ENCODE data around the gene PDE1A.
A peak's percentile ranks its signal among the peaks of the same experiment; 100 is the strongest.

The PDE1A gene

DNA sequence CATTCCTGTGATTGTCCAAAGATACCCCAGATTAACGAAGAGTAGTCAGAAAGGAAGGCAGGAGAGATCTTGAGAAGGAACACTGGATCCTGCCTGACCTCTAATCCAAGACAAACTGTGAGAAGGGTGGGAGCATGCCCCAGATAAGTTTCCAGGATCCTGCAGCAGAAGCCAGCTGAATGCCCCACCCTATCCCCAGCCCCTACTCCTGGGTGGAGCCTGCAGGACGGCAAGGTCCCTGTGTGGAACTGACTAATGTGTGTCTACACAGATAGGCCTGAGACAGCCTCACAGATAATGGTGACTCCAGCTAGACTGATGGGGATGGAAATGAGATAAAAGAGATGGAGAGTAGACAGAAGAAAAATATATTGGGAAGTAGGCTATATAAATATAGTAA lies 174.3 kb downstream of the PDE1A start:
- Histone ChIP-seq H3K9ac (no peak overlapping the region), H3K9me3 (no peaks in the 10 kb centered on the region), H3K27me3 (no peaks in the 10 kb centered on the region), H3K36me3 (no peaks in the 10 kb centered on the region), H4K20me1 (no peaks in the 10 kb centered on the region), H3K4me1 (peaks cover 20% of the 10 kb centered on the region), H3K4me3 (no peak overlapping the region), H3K4me2 (no peak overlapping the region), H3K27ac (no peak overlapping the region)
- TF ChIP-seq Cebpa-rat (IDR thresholded peaks at IDR 0.05): no peak

DNA sequence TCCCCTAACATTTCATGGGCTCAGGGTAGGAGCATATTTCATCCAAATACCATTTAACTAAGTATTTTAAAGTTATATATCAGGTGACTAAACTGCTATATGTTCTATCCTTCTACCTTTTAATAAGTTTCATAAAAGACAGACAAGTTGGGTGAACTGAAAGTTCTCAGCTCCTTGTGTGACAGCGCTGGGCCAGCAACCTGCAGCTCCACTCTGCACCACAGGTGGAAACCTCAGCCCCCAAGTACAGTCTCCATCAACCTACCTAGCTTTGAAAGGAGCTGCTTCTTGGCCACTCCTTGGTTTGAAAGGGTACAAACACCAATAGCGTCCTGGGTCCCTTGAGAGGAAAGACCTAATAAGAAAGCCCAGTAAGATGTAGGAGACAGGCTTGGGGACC lies 177.9 kb downstream of the PDE1A start:
- Histone ChIP-seq H3K9ac (no peak overlapping the region), H3K36me3 (no peaks in the 10 kb centered on the region), H3K27ac (peak overlapping the region; percentile 49; the same call in 1 of the 2 replicates), H3K27me3 (no peaks in the 10 kb centered on the region), H4K20me1 (no peaks in the 10 kb centered on the region), H3K4me2 (peak overlapping the region; percentile 70), H3K4me1 (peaks cover 26% of the 10 kb centered on the region), H3K4me3 (no peak overlapping the region), H3K9me3 (no peaks in the 10 kb centered on the region)
- TF ChIP-seq Cebpa-rat (IDR thresholded peaks at IDR 0.05): no peak

DNA sequence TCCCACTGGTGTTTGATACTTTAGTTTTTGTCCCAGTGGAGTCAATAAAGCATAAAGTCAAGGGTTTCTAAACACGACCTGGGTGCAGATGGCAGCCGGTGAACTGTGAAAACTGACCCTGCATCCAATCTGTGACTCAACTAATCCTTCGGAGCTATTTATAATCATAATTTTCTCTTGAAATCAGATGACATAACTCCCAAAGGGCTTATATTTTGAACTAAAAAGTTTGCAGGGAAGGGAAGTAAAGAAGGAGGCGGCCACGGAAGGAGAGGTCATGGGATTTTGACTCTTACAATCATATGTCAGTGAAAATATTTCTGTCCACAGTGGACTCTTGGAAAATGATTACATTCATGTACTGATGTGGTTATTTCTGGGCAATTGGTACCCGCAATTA lies 178.5 kb downstream of the PDE1A start:
- no peaks in the 10 kb centered on the region for H3K36me3 ChIP-seq
- no peak overlapping the region for H3K4me3 ChIP-seq
- H3K9ac ChIP-seq: no peak overlapping the region
- no peaks in the 10 kb centered on the region for H3K9me3 ChIP-seq
- peaks cover 26% of the 10 kb centered on the region for H3K4me1 ChIP-seq
- H3K4me2 ChIP-seq: peak overlapping the region; percentile 70
- TF ChIP-seq Cebpa-rat (IDR thresholded peaks at IDR 0.05): no peak
- H3K27me3 ChIP-seq: no peaks in the 10 kb centered on the region
- peak overlapping the region; percentile 49; the same call in 1 of the 2 replicates for H3K27ac ChIP-seq
- no peaks in the 10 kb centered on the region for H4K20me1 ChIP-seq

DNA sequence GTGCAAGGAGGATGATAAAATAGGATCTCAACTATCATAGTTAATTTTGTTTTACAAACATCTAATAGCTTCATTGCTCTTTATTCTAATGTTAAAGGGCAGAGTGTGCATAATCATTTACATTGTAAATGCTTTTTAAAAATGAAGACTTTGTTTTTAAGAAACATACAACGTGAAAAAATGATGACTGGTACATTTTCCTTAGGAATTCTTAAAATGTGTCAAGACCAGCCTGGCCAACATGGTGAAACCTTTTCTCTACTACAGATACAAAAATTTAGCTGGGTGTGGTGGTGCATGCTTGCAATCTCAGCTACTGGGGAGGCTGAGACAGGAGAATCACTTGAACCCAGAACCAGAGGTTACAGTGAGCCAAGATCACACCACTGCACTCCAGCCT lies 179.0 kb downstream of the PDE1A start:
- no peak overlapping the region for H3K9ac ChIP-seq
- H3K27me3 ChIP-seq: no peaks in the 10 kb centered on the region
- H3K27ac ChIP-seq: 0 out of 2 replicates have a peak overlapping the region, but pooled peaks have one; percentile 49
- H3K36me3 ChIP-seq: no peaks in the 10 kb centered on the region
- peak overlapping the region; percentile 70 for H3K4me2 ChIP-seq
- no peak for TF ChIP-seq Cebpa-rat (IDR thresholded peaks at IDR 0.05)
- no peaks in the 10 kb centered on the region for H3K9me3 ChIP-seq
- peaks cover 26% of the 10 kb centered on the region for H3K4me1 ChIP-seq
- H3K4me3 ChIP-seq: no peak overlapping the region
- no peaks in the 10 kb centered on the region for H4K20me1 ChIP-seq

DNA sequence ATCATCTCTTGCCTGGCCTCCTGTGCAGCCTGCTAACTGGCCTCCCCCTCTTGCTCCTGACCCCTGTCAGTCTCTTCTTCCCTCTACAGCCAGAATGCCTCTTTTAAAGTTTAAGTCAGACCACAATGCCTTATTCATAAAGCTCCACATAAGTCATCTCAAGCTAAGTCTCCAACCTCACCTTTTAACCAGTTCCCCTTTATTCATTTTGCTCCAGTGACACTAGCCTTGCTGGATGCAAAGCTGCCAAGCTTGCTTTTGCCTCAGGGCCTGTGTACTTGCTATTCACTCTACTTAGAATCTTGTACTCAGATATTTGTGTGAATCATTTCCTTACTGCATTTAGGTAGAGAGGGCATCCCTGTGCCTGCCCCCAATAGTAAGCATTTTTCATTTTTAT lies 180.9 kb downstream of the PDE1A start:
- no peaks in the 10 kb centered on the region for H3K36me3 ChIP-seq
- peaks cover 26% of the 10 kb centered on the region for H3K4me1 ChIP-seq
- H4K20me1 ChIP-seq: no peaks in the 10 kb centered on the region
- H3K4me3 ChIP-seq: no peak overlapping the region
- no peak overlapping the region for H3K9ac ChIP-seq
- H3K27me3 ChIP-seq: no peaks in the 10 kb centered on the region
- H3K9me3 ChIP-seq: no peaks in the 10 kb centered on the region
- no peak for TF ChIP-seq Cebpa-rat (IDR thresholded peaks at IDR 0.05)
- H3K27ac ChIP-seq: no peak overlapping the region
- H3K4me2 ChIP-seq: no peak overlapping the region

DNA sequence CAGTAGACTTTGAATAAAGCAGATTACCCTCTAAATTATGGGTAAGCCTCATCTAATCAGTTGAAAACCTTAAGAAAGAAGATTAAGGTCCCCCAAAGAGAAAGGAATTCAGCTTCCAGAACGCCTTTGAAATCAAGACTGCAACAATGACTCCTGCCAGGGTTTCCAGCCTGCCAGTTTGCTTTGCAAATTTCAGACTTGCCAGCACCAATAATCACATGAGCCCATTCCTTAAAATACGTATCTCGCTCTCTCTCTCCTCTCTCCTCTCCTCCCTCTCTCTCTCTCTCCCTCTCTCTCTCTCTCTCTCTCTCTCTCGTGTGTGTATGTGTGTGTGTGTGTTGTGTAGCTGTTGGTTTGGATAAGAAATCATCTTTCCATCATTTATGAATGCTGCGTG lies 184.2 kb downstream of the PDE1A start:
- Histone ChIP-seq H3K4me2 (no peak overlapping the region), H3K4me1 (peaks cover 6% of the 10 kb centered on the region), H3K27ac (no peak overlapping the region), H3K4me3 (no peak overlapping the region), H4K20me1 (no peaks in the 10 kb centered on the region), H3K27me3 (no peaks in the 10 kb centered on the region), H3K36me3 (no peaks in the 10 kb centered on the region), H3K9me3 (no peaks in the 10 kb centered on the region), H3K9ac (no peak overlapping the region)
- TF ChIP-seq Cebpa-rat (IDR thresholded peaks at IDR 0.05): no peak

DNA sequence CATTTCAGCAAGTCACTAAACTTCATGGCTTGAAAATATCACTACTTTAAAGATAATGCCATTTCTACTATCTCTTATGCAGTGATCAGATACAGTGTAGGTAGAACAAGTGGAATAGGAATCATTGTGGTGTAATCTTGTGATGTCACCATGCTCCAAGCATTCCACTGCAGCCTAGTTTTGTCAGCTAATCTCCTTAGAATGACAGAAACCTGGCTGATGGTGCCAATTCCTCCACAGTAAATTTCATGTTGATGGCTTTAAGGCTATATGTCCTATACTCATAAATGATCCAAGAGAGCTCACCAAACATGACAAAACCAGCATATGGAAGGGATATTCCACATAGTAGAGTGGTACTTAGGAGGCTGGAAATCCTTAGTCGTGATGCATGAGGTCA lies 184.9 kb downstream of the PDE1A start:
- Histone ChIP-seq H3K4me2 (no peak overlapping the region), H3K9me3 (no peaks in the 10 kb centered on the region), H3K4me3 (no peak overlapping the region), H3K4me1 (no peaks in the 10 kb centered on the region), H3K27ac (no peak overlapping the region), H3K36me3 (no peaks in the 10 kb centered on the region), H3K9ac (no peak overlapping the region), H3K27me3 (no peaks in the 10 kb centered on the region), H4K20me1 (no peaks in the 10 kb centered on the region)
- TF ChIP-seq Cebpa-rat (IDR thresholded peaks at IDR 0.05): no peak

DNA sequence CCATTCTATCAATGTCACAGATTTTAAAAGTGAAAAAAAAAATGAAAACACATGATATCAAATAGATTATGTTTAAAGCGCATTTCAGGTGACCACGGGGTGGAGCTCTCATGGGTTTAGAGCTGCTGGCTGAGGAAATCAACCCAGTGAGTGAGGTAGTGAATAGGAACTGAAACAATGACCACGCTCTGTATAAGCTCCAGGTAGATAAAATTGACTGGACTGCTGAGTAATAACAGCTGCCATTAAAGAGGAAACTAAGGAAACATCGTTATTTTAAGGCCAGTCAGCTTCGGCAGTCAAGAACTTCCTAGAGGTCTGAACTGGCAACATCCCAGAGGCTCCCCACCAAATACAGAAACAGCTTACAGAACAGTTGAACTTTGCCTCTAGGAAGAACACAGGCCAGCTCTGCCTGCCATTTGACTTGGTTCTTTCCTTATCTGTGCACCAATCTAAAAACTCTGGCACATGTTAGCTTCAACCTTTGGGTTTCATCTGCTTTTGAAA lies 185.9 kb downstream of the PDE1A start:
- Histone ChIP-seq H3K4me3 (no peak overlapping the region), H4K20me1 (no peaks in the 10 kb centered on the region), H3K36me3 (no peaks in the 10 kb centered on the region), H3K9ac (no peak overlapping the region), H3K4me1 (no peaks in the 10 kb centered on the region), H3K4me2 (no peak overlapping the region), H3K27ac (no peak overlapping the region), H3K27me3 (no peaks in the 10 kb centered on the region), H3K9me3 (no peaks in the 10 kb centered on the region)
- no peak for TF ChIP-seq Cebpa-rat (IDR thresholded peaks at IDR 0.05)

DNA sequence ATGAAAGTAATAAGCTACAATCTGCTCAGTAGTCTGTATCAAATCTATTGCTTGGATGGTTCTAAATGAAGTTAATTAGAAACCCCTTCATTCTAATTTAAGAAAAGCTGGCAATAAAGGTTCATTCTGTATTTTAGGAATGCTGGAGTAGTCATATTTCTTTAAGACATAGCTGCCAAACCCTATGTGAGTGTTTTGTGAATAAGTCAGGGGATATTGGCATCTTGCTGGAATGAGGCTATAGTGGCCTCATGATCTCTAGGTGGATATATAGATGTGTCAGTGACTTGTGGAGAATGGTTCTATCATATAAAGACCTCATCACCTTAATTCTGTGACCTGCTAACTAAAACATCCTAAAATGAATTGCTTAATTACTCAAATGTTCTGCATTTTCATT lies 196.3 kb downstream of the PDE1A start:
- Histone ChIP-seq H3K9me3 (no peaks in the 10 kb centered on the region), H4K20me1 (no peaks in the 10 kb centered on the region), H3K4me2 (no peak overlapping the region), H3K36me3 (no peaks in the 10 kb centered on the region), H3K4me3 (no peak overlapping the region), H3K4me1 (0 out of 2 replicates have a peak, but pooled peaks cover 5% of the 10 kb centered on the region), H3K27ac (no peak overlapping the region), H3K9ac (no peak overlapping the region), H3K27me3 (no peaks in the 10 kb centered on the region)
- TF ChIP-seq Cebpa-rat (IDR thresholded peaks at IDR 0.05): no peak

DNA sequence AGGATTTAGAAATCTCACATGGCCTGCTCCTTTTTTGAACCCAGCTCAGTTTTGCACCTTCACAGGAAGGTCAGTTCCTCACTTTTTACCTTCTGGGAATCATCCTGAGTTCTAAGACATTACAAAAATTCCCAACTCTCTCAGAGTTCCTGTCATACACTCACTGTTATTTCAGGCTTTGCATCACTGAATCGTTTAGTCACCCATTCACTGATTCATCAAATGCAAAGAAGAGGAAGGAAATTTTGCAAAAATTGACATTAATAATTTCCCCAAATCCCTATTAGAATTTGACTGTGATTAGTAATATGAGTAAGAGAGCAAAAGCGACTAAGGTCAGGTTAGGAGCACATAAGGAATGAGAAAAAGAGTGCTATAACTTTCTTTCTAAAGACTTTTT lies 197.5 kb downstream of the PDE1A start:
- Histone ChIP-seq H4K20me1 (no peaks in the 10 kb centered on the region), H3K9me3 (no peaks in the 10 kb centered on the region), H3K27ac (no peak overlapping the region), H3K4me2 (no peak overlapping the region), H3K36me3 (no peaks in the 10 kb centered on the region), H3K4me1 (0 out of 2 replicates have a peak, but pooled peaks cover 5% of the 10 kb centered on the region), H3K9ac (no peak overlapping the region), H3K4me3 (no peak overlapping the region), H3K27me3 (no peaks in the 10 kb centered on the region)
- TF ChIP-seq Cebpa-rat (IDR thresholded peaks at IDR 0.05): no peak

DNA sequence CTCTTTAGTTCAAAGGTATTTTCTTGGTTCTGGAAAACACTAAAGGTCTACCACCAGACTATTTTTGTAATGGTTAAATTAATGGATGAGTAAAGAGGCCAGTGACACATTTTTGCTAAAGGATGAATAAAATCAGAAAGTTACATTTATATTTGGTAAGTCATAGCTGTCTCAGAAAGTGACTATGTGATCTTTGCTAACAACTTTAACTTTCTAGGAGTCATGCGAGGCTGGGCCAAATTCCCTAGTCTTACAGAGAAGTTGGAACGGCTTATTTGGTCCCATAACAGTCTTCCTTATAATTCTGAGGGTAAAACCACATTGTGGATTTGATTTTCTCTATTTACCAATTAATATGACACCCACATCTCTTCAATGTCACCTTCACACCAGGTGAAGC lies 198.1 kb downstream of the PDE1A start:
- 0 out of 2 replicates have a peak, but pooled peaks cover 5% of the 10 kb centered on the region for H3K4me1 ChIP-seq
- TF ChIP-seq Cebpa-rat (IDR thresholded peaks at IDR 0.05): no peak
- H4K20me1 ChIP-seq: no peaks in the 10 kb centered on the region
- H3K4me3 ChIP-seq: no peak overlapping the region
- H3K9ac ChIP-seq: no peak overlapping the region
- no peak overlapping the region for H3K27ac ChIP-seq
- no peaks in the 10 kb centered on the region for H3K9me3 ChIP-seq
- H3K27me3 ChIP-seq: no peaks in the 10 kb centered on the region
- no peaks in the 10 kb centered on the region for H3K36me3 ChIP-seq
- no peak overlapping the region for H3K4me2 ChIP-seq

Data from BLaER1 (cell line).